WI38 (cell line): ENCODE measurements around the gene MRO.
"Not testable (repeated sequence)": the region's sequence is repeated elsewhere in the genome, so short reads cannot be mapped to it uniquely, and the experiment has no call there.

Source experiments
- H3K4me3 ChIP-seq: 2 replicates; pipeline ENCODE4 v1.5.1; 2011; ENCODE audit warnings: low read depth, mild to moderate bottlenecking, control low read depth, low read length
- CTCF ChIP-seq: IDR thresholded peaks from 2 replicates; pipeline ENCODE4 v1.5.1; 2012; ENCODE audit warnings: low read depth, mild to moderate bottlenecking, control low read depth, low read length

The MRO gene

GRCh38 chr18:50857694-50858093 lies 37.9 kb upstream of the MRO start:
- TF ChIP-seq CTCF, result no peak
- H3K4me3 ChIP-seq, result no peak overlapping the region

- not testable (repeated sequence) for H3K4me3 ChIP-seq
Measured at GRCh38 chr18:50857166-50857565, 37.4 kb upstream of the MRO start.

GRCh38 chr18:50855976-50856757 lies 36.4 kb upstream of the MRO start:
- H3K4me3 ChIP-seq, result no peak overlapping the region
- TF ChIP-seq CTCF, result no peak

- TF ChIP-seq CTCF, result no peak
- no peak overlapping the region for H3K4me3 ChIP-seq
Measured at GRCh38 chr18:50853863-50854271, 34.1 kb upstream of the MRO start.

- H3K4me3 ChIP-seq, result no peak overlapping the region
- no peak for TF ChIP-seq CTCF
Measured at GRCh38 chr18:50850307-50851065, 30.7 kb upstream of the MRO start.

GRCh38 chr18:50849419-50849821 lies 29.6 kb upstream of the MRO start:
- no peak overlapping the region for H3K4me3 ChIP-seq
- TF ChIP-seq CTCF, result no peak

GRCh38 chr18:50848991-50849390 lies 29.2 kb upstream of the MRO start:
- H3K4me3 ChIP-seq, result no peak overlapping the region
- TF ChIP-seq CTCF, result no peak
